ENCODE data around the gene DCAF16.
"Not testable (repeated sequence)": the region's sequence is repeated elsewhere in the genome, so short reads cannot be mapped to it uniquely, and the experiment has no call there.

Gene DCAF16

DNA sequence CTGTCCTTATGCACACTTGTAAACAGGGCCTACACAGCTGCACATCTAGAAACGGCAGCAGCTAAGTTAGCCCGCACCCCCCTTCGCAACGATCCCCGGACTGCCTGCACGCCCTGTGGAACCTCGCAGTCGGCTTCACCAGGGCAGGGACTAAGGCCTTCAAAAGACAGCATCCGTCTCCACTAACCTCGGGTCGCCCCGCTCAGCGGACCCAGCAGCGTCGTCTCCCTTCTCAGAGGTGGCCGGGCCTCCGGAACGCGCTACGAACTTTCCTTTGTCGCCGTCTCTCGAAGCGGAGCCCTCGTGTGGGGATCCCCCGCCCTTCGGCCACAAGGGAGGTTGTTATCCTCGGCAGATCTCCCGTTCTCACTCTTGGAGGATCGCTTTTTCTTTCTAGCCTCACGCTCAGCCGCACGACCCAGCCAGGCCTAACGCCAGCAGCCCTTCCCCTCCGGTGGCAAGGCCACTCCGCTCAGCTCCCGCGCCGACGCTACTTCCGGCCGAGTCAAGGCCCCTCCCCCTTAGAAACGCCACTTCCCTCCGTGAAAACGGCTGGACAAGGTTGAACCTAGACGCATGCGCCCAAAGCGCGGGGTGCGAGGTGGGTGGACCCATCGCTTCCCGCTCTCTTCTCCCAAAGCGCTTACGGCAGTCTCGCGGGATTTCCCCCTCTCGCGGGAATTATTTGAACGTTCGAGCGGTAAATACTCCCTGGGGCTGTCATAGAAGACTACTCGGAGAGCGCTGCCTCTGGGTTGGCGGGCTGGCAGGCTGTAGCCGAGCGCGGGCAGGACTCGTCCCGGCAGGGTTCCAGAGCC, at the start of gene DCAF16, which contains the start of gene NCAPG:
DCAF16 (minus strand) TSS at position 498 of the 818 bp plus-strand sequence. CDS start 6,616 bp downstream, outside the sequence.
NCAPG (plus strand) TSS at position 720 of the 818 bp plus-strand sequence. CDS start 99 bp downstream, outside the sequence.
- peak; percentile 99 for DNase-seq (ENCODE audit: low read depth)

DNA sequence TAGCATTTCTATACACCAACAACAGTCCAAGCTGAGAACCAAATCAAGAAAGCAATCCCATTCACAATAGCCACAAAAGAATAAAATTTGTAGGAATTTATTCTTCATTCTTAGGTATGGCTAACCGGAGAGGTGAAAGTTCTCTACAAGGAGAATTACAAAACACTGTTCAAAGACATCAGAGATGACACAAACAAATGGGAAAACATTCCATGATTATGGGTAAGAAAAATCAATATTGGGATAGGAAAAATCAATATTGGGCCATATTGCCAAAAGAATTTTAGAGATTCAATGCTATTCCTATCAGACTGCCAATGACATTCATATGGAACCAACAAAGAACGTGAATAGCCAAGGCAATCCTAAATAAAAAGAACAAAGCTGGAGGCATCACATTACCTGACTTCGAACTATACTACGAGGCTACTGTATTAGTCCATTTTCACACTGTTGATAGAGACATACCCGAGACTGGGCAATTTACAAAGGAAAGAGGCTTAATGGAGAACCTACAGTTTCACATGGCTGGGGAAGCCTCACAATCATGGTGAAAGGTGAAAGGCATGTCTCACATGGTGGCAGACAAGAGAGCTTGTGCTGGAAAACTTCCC, 49.3 kb upstream of the DCAF16 start:
- DNase-seq (ENCODE audit: low read depth): no peak

DNA sequence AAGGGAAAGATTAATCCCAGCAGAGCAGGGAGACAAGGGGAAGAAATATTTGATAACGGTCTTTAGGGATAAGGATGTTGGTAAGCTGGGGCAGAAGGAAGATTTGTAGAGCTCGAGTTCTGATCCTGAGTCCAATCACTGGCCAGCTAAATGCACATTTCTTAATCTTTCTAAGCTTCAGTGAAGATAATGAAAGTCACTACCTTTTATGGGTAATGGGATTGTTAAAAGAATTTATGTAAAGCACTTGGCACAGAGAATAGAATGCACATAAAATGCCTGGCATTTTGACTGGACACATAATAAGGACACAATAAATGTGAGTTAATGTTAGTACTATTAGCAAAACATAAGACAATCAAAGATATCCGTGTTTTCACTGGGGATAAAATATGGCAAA, 43.5 kb upstream of the DCAF16 start:
- no peak for DNase-seq (ENCODE audit: low read depth)

DNA sequence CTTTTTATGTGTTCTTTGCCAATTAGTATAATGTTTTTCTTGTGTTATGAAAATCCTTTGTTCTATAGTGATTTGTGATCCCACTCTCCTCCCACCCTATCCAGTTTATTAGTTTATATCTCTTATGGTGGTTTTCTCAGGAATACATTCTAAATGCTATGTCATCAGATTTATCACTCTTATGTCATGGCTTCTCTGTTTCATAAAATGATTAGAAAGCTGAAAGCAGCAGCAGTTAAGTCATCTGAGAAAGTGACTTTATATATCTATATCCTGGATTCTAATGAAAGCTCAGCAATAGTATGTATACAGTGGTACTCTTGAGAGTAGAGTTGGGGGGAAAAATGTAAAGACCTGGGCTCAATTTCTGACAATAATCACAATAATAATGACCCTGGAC, 41.4 kb upstream of the DCAF16 start:
- no peak for DNase-seq (ENCODE audit: low read depth)

DNA sequence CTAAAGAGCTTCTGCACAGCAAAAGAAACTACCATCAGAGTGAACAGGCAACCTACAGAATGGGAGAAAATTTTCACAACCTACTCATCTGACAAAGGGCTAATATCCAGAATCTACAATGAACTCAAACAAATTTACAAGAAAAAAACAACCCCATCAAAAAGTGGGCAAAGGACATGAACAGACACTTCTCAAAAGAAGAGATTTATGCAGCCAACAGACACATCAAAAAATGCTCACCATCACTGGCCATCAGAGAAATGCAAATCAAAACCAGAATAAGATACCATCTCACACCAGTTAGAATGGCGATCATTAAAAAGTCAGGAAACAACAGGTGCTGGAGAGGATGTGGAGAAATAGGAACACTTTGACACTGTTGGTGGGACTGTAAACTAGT, 39.7 kb upstream of the DCAF16 start:
- not testable (repeated sequence) for DNase-seq (ENCODE audit: low read depth)

DNA sequence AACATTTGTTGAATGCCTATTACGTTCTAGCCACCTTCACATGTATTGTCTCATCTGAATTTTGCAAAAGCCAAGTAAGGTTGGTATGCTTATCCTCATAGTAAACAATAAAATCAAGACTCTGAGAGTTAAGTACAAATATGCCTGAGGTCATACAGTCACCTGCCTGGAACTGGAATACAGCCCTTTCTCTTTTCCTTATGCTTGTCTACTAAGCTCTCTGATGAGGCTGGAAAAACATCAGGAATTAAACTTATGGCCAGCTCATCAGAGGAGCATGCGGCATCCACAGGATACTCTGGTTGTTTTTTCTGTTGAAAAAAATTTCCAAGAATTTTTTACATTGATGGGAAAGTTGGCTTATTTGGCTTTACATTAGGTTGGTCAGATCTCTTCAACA, 35.7 kb upstream of the DCAF16 start:
- no peak for DNase-seq (ENCODE audit: low read depth)

DNA sequence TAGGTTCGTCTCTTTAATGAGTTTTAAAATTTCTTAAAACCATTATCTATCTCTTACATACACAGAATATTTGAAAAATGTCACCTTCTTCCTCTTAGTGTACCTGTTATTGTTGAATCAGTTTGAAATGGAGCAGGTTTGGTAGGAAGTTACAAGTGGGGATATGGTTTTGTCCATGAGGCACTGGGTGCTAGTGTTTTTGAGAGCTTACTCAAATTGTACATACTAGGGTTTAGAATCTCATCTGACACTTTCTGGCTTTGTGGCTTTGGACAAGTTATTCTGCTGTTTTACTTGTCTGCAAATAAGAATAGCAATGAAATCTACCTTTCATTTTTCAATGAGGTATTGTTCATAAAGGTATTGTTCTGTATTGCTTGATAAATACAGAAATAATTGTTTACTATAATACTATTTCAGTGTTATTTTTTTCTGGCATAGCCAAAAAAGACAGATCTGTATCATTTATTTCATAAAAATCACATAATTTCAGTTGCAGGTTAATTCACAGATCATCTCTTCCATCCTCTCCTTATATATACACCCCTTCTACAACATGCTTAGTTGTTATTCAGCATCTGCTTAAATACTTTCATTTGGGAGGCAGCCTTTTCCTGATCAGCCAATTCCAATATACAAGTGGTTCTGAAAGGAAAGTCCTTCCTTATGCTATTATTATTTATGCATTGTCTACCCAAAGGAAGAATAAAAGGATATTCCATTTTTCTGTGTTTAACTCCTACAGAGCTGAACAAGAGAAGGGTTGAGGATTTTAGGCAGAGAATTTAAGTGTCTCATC, 13.5 kb upstream of the DCAF16 start:
- no peak for DNase-seq (ENCODE audit: low read depth)

DNA sequence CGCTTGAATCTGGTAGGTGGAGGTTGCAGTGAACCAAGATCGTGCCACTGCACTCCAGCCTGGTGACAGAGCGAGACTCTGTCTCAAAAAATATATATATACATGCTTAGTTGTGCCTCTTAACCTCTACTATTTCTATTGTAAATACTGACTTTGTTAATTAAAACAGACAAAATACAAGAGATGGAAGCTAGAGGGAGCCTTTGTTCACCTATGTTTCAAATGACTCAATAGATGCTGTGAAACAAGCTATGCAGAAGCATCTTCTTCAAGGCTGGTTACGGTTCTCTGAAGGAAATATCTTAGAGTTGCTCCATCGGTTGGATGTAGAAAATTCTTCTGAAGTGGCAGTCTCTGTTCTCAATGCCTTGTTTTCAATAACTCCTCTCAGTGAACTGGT, 6.5 kb upstream of the DCAF16 start:
- DNase-seq (ENCODE audit: low read depth): no peak

DNA sequence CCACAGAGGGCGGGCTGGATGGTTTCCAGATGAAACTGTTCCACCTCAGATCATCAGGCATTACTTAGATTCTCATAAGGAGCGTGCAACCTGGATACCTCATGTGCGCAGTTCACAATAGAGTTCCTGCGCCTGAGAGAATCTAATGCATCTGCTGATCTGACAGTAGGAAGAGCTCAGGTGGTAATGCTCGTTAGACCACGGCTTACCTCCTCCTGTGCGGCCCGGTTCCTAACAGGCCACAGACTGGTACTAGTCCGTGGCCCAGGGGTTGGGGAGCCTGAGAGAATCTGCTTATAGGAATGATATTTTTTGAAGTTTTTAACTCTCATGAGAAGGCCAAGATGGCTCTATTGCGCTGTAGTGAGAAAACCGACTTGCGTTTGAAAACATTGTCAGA, 5.6 kb upstream of the DCAF16 start:
- no peak for DNase-seq (ENCODE audit: low read depth)

DNA sequence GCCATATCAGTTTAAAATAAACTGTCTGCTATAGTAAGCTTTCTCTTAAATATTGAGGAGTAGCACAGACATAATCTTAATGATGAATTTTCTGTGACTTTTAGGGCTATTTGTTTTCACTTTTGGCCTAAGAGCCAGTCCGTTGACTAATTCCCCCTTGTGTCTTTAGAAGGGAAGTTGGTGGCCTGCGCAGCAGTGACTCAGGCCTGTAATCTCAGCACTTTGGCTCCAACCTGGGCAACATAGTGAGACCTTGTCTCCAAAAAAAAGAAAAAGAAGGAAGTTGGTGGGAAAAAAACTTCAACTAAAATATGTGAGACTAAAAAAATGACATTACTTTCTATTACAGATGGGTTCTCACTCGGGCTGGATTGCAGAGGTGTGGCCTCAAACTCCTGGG, 3.6 kb upstream of the DCAF16 start:
- DNase-seq (ENCODE audit: low read depth): no peak

DNA sequence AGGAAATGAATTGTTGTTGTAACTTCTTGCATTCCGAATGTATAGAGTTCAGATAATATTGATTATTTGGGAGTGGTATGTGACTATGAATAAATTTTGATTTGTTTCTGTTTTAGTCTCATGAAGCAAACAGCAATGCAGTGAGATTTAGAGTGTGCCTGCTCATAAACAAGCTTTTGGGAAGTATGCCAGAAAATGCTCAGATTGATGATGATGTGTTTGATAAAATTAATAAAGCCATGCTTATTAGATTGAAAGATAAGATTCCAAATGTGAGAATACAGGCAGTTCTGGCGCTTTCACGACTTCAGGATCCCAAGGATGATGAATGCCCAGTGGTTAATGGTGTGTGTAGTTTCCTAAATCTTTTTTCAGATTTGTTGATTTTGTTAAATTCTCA, 2.2 kb upstream of the DCAF16 start:
- DNase-seq (ENCODE audit: low read depth): no peak

DNA sequence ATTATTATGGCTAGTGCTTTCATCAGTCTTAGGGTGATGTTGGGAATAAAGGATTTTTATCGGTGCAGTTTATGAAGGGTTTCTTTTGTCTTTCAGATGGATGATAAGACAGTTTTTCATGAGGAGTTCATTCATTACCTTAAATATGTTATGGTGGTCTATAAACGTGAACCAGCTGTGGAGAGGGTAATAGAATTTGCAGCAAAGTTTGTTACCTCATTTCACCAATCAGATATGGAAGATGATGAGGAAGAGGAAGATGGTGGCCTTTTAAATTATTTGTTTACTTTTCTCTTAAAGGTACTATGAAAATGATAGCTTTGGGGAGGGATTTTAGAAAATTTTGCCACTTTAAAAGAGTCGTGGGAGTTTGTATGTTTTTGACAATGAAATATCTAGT, 1.6 kb upstream of the DCAF16 start:
- no peak for DNase-seq (ENCODE audit: low read depth)

DNA sequence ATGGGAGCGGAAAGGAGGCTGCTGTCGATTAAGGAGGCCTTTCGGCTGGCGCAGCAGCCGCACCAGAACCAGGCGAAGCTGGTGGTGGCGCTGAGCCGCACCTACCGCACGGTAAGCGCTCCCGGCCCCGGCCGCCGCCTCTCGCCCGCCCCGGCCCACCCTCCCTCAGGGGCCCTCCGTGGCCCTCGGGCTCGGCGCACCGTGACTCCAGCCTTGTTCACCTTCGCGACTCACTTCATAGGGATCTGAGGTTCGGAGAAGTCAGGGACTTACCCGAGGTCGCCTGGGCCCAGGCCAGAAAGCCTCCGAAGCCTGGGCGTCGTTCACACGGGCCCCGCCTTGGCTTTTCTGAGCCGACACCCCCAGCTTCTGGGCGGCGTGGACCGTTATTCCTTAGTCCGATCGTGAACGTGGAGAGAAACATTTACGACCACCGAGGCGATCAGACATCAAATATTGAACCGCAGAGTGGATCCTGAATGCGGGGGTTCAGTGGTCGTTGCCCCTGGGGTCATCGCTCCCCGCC, 584 bp upstream of the DCAF16 start:
- DNase-seq (ENCODE audit: low read depth): no peak

DNA sequence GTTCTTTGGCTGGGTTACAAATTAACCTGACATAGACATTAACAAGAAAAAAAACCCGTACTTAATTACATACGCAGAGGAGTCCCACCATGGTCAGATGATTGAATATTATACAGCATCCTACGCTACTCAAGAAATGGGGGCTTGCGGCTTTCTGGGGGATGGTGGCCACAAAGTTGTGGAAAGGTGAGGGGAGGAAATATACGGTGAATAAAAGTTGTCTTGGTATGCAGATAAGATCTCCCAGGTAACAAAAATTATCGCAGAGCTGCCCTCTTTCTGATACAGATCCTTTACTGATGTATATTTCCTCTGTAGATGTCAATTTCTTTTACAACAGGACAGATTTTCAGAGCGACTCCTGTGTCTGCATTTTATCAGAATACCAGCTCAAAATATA, 890 bp downstream of the DCAF16 start:
- DNase-seq (ENCODE audit: low read depth): no peak

DNA sequence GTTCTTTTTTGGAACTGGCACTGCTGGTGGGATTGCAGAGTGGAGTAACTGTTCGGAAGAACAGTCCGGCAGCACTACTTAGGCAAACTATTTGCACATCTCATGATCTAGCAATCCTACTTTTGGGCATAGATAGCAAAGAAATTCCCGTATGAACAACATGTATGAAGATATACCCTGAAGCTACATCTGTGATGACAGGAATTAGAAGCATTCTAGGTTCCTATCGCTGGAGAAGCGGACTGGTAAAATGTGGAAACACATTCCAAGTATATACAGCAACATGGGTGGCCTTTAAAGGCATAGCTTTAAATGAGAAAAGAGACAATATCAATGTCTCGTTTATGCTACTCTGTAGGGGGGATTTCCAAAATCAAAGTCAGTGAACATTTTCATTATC, 3.1 kb downstream of the DCAF16 start:
- no peak for DNase-seq (ENCODE audit: low read depth)

DNA sequence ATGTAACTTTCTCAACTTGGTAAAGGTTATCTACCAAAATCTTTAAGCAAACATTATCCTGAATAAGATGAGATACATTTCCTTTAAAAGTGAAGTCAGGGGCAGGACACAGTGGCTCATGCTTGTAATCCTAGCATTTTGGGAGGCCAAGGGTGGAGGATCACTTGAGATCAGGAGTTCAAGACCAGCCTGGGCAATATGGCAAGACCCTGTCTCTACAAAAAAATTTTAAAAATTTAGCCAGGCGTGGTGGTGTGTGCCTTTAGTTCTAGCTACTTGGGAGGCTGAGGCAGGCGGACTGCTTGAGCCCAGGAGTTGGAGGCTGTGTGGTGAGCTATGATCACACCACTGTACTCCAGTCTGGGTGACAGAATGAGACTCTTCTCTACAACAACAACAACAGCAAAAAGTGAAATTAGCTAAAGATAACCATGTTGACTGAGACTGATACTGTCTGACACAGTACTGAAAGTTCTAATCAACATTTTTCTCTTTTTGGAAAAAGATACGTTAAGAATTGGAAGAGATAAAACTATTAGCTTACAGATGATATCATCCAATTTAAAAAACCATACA, 4.9 kb downstream of the DCAF16 start:
- no peak for DNase-seq (ENCODE audit: low read depth)

DNA sequence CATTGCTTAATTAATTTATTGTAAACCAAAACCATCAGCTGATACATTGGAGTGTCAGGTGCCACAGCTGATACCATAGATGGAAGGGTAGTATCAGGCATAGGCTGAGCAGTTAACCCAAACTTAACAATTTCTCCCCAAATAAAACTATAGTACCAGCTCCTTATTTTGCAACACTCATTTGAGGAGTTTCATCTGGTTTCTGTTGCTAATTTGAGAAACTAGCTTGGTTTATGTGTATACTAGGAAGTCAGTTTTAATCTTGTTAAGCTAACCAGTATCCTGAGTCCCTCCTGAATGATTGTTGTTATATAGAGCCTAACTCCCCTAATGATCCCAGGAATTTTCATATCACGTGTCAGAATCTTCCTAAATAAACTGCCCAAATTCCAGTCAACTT, 12.7 kb downstream of the DCAF16 start:
- DNase-seq (ENCODE audit: low read depth): no peak

DNA sequence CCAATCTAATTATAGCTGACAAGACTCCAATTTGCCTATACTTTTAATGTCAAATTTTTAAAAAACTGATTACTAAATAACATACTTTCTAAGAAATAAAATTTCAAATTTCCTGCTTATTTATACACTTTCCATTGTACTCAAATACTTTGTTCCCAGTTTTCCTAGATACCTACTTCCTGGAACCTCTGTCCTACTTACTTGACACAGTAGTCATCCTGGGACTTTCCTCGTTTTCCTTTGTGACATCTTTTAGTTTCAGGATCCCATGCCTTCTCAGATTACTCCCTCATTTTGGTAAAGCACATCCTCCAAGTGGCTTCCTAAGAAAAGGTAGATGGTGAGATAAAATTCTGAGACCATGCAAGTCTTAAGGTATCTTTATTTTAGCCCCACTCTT, 15.8 kb downstream of the DCAF16 start:
- DNase-seq (ENCODE audit: low read depth): no peak

DNA sequence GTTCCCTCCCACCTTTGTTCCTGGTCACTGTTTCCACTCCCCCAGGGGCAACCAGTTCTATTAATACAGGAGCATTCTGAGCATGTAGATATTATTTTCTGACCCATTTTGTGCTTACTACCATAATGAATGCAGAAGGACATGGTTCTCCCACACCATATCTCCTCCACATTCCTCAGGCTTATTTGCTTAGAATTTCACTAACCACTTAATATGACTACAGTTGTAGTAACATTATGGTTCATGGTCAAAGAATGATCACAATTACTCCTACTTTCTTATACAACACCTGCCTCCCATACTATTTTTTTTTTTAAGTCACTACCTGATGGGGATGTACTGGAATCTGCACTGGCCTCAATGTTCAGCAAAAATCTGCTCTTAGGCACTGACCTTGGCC, 21.6 kb downstream of the DCAF16 start:
- DNase-seq (ENCODE audit: low read depth): no peak

DNA sequence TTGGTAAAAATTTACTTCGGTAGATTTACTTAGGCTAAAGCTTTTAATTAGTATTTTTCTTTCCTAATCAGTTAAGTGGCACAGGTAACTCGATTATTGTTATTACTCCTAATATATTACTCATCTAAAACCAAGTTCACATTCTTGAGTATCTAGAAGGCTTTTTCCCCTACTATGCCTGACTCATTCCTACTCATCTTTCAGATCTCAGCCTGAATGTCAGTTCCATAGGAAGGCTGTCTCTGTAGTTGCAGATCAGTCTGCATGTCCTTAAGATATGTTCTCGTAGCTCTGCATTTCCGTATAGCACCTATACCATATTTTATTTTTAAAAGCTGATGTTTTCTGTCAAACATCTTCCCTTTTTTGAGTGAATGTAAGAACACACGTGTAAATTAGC, 23.2 kb downstream of the DCAF16 start:
- no peak for DNase-seq (ENCODE audit: low read depth)

DNA sequence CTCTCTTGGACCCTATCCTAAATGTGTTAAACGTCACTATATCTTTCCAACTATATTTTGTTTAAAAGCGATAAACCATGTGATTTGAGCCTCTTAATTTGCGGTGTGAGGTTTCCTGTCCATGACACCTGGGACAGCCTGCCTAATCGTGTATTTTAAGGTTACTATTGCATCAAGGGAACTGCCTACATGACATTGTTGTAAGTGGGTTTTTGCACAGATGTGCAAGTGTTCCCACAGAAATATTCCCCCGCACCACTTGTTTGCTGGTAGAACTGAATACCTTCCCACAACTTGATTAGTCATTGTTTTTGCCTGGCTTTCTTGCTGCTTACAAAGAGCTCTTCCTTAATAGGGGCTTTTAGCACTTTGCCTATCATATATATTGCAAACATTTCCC, 24.0 kb downstream of the DCAF16 start:
- DNase-seq (ENCODE audit: low read depth): no peak

DNA sequence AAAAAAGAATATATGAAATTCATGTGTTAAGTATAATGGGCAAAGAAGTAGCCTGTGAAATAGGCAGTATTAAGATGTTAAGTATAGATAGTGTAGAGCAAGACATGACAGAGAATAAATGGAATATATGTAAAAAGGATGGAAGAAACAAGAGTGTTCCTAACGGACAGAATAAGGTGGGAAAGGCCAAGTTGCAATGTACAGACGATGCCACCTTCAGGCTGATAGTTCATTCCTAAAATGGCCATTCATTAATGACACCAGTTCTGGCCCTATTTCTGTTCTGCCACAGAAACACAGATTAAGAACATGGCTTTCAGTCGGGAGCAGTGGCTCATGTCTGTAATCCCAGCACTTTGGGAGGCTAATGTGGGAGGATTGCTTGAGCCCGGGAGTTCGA, 24.7 kb downstream of the DCAF16 start:
- no peak for DNase-seq (ENCODE audit: low read depth)
